NT2/D1 (cell line): Measurements from ENCODE around the gene NRXN3.

Experiments used
- SUZ12 ChIP-seq: IDR thresholded peaks from 2 replicates; pipeline ENCODE4 v1.6.1; 2011; ENCODE audit not compliant: insufficient read length, insufficient read depth; ENCODE audit errors: extremely low read depth
- YY1 ChIP-seq: IDR thresholded peaks from 2 replicates; pipeline ENCODE4 v1.6.1; 2011; ENCODE audit not compliant: insufficient read length, insufficient read depth

DNA sequence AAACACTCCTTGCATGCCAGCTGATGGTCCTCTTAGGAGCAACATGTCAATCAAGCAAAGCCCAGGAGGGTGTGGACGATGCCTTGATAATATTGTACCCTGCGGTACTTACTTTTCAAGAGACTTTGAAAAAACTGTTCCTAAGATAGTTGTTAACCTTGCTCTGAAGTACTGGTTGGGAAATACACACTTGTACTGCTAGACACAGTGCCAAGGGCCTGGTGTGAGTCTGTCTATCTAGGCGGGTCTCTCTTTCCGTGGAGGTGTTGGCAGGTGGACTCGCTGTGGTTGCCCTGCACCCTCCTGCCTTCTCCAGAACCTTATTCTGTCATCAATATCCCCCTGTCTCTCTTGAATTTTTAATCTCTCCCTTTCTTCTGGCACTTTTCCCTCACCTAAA is 189.4 kb downstream of the NRXN3 start:
- TF ChIP-seq YY1 (no peak), SUZ12 (no peak)
